Stimulated activated CD8-positive, alpha-beta memory T cell treated with anti-CD3 and anti-CD28 coated beads, Interleukin-2, amount 100 ng/mL, for 1 hour (primary cell): ENCODE results near the gene ALPG.
"Not testable (repeated sequence)": the region's sequence is repeated elsewhere in the genome, so short reads cannot be mapped to it uniquely, and the experiment has no call there.

Experiments used
- DNase-seq, 2 donors: peaks; one replicate each; pipeline ENCODE4 v3.0.0-alpha.2; 2020; ENCODE audit warnings: low read depth in 2 of 2

Gene ALPG

DNA sequence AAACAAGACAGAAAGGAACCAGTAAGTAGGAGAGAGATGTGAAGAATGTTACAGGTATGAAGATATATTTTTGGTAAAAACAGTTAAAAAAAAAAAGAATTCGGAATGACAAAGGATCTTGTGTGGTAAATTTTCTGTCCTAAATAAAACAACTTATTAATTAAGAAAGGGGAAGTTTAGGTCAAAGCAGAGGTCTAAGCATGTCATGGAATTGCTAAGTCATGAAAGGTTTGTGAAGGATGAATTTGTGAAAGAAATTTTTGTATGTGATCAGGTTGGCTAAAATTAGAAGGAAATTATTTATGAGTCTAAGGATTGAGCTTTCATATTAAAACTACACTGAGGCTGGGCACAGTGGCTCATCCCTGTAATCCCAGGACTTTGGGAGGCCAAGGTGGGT, 11.1 kb upstream of the ALPG start:
- no peak for DNase-seq

- no peak for DNase-seq
Measured at GRCh38 chr2:232396683-232397082, 10.0 kb upstream of the ALPG start.

DNA sequence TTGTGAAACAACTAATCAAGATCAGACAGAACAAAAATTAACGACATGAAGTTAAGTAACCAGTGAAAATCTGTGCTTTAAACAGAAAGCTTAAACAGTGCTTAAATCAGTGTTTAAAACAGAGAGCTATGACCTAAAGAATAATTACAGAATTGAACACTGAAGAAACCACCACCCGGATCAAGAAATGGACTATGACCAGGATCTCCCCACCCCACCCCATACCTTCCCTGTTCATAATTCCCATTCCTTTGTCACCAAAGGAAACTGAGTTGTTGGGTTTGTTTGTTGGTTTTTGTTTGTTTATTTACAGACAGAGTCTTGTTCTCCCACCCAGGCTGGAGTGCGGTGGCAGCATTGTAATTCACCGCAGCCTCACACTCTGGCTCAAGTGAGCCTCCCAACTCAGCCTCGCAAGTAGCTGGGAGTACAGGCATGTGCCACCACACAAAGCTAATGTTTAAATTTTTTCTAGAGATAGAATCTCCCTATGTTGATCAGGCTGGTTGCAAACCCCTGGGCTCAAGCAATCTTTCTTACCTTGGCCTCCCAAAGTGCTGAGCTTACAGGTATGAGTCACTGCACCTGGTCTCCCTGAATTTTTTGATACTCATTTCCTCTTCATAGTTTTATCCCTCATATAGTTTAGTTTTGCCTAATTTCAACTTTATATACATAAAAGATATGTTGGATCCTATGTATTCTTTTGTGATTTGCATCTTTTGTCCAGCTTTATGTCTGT, 8.2 kb upstream of the ALPG start:
- no peak for DNase-seq

GRCh38 chr2:232400256-232401015, 6.2 kb upstream of the ALPG start:
- no peak for DNase-seq

GRCh38 chr2:232402518-232402917, 4.1 kb upstream of the ALPG start:
- DNase-seq, result no peak

DNA sequence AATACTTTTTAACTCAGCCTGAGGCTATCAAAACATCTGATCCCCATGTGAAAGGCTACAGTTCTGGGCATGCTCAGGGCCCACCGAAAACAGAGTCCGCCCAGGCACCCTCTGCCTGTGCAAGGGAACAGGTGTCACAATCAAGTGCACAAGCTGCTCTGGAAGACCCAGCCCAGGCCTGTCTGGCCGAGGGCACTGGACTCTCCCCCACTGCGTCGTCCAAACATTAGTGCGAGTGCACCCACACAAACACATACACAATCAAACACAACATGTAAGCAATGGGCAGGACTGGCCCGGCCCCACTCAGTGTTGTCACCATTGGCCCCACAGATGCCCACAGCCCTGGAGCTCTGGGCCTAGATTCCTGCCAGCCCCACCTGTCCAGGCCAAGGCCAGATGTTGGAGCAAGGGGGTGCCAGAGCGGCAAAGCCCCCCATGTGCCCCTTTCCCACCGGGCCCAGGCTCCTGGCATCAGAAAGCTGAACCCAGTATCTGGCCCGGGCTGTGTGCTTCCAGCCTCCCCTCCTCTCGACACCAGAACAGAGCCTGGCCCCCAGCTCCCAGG, 617 bp upstream of the ALPG start:
- no peak for DNase-seq

- DNase-seq, result not testable (repeated sequence)
Measured at GRCh38 chr2:232407428-232408150, 945 bp downstream of the ALPG start.

GRCh38 chr2:232408269-232408668, 1.6 kb downstream of the ALPG start:
- DNase-seq, result not testable (repeated sequence)

DNA sequence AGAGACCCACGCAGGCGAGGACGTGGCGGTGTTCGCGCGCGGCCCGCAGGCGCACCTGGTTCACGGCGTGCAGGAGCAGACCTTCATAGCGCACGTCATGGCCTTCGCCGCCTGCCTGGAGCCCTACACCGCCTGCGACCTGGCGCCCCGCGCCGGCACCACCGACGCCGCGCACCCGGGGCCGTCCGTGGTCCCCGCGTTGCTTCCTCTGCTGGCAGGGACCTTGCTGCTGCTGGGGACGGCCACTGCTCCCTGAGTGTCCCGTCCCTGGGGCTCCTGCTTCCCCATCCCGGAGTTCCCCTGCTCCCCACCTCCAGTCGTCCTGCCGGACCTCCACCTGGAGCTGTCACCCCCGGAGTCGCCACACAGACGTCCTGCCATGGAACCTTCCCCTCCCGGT, 3.0 kb downstream of the ALPG start:
- not testable (repeated sequence) for DNase-seq

DNA sequence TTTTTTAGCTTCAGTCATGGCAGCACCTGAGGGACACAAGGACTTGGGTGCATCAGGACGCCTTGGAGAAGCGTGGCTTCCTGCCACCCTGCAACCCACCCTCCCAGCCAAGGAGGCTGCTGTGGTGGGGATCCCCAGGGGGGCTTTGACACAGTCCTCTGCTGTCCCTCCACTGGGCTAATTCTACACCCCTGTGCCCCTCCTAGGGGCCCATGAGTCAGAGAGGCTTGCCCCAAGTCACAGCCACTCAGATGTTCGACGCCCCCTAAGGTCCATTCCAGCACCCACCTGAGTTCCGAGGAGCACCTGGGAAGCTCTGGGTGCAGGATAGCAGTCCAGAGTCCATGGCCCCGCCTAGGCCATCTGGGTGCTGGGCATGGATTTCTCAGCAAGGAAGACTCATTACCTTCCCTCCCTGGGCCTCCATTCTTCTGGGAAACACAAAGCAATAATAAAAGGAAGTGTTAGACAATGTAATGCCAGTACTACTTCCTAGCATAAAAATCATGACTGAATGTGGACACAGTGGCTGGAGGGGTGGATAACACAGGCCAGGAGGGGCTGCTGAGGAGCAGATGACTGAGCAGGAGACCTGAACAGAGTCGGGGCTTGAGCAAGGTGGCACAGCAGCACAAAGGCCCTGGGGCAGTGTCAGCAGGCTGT, 3.7 kb downstream of the ALPG start:
- no peak for DNase-seq

DNA sequence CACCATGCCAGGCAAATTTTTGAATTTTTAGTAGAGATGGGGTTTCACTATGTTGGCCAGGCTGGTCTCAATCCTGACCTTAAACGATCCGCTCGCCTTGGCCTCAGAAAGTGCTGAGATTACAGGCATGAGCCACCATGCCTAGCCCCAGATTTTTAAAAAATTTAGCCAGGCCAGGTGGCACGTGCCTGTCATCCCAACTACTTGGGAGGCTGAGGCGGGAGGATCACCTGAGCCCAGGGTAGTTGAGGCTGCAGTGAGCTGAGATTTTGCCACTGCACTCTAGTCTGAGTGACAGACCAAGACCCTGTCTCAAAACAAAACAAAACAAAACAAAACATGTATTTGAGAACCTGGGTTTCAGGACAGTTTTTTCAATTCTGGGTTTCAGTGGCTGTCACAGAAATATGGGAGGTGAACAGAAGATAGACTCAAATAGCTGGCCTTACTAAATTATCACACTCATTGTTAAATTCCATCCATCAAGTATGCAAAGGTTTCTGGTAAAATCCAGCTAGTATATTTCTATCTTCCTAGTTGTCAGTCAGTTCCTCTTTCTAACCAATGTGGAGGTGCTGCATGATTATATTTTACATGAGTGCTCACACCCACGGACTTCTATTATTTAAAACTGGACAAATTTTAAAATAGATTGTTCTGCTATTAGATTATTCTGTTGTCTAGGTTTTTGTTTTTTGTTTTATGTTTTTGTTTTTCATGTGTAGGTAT, 5.4 kb downstream of the ALPG start:
- DNase-seq, result no peak

DNA sequence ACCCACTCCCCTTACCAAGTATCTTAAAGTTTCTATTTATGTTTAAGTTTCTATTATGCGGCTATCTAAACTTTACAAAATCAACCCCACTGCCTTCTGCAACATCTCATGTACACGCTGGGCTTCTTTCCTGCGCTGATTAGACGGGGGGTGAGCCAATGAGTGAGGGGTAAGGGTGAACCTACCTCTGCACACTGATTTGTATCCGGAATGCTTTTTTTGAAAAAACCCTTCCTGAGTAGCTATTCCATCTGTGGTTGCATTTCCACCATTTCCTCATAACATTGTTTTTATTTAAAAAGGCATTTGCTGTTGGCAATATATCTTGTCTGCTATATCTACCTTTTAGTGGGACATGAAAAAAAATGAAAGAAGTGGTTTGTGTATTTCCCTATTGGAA, 6.3 kb downstream of the ALPG start:
- no peak for DNase-seq

DNA sequence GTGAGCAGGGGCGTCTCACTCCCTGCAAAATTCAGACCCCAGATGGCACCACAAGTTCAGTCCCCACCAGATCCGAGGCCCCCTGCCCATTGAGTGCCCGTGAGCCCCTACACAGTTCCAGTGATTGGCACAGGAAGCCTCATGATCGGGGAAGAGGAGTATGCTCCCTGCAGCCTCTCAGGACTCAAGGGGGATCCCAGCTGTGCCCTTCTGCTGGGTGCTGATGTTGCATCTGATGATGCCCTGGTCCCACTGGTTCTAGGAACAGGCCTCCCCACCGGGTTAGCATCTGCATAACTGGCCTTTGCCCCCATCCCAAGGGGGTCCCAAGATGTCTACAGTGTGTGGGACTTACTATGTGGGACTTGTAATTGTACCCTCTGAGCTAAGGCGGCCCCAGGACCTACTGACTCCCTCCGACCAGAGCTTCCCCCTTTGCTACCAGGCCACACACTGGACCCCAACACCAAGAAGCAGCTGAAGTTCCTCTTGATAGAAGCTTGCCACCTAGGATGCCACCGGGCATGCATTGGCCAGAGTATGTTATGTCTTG, 8.6 kb downstream of the ALPG start:
- no peak for DNase-seq

DNA sequence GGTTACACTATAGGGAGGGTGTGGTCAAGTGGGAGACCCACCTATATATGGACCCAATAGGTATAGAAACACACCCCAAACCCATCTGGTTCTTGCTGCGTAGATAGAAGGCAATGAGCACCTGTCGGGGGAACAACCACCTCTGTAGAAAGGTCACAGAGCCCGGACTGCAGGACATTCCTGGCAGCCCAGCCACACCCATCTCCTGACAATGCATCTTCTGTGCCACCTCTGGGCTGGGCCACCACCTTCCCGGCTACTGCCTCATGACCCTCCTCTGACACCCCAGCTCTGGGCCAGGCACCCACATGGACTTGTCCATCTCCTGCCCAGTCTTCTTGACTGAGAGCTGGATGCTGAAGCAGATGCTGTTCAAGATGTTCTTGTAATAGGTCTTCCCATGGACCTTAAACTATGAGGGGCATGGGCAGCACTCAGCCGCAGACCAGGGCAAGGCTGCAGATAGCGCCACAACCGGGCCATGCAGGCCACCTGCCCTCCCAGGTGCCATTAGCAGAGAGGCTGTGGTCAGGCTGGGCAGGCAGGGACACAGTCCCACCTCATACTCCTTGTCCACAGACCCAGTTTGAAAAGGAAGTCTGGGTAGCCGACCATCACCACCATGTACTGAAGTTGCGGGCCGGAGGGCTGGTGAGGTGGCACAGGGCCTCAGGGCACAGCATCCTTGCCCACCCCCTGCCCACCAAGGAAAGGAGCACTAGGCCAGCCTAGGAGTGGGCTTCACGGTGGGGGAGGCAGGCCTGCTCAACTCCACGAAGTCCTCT, 9.3 kb downstream of the ALPG start:
- no peak for DNase-seq

DNA sequence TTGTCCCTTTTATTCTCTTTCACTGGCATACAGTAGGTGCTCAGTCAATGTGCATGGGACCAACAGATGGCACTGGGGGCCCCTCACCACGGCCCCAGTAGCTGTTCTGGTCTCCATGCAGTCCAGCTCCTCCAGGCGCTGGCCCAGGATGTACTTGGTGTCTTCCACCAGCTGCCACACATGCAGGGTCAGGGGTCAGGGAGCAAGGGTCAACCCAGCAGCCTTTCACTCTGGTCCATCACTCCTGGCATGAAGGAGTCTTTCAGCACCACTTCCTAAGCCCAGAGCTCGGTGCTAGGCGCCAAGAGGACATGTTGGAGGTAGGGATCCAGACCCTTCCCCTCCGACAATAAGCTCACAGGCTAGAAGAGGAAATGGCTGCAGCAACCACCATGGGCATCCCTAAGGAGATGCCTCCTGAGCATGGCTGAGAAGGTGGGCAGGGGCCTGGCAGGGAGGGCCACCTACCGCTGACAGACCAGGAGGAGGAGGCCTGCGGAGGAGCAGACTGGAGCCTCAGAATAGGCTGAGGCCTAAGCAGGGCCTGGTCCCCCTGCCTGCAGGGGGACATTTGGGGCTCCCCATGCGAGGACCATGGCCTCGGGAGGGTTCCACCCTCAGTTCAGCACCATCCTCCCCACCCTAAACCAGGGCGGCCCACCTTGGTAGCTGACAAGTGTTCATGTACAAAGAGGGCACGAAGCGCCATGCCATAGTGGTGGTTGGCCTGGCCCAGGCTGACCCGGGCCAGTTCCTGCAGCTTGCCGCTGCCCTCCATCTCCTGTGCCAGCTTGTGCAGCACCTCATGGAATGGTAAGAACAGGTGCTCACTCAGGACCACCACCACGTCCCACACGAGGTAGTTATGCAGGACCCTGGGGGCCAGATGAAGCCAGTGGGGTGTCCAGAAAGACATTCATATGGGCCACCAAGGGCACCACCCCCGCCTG, 10.2 kb downstream of the ALPG start:
- no peak for DNase-seq

DNA sequence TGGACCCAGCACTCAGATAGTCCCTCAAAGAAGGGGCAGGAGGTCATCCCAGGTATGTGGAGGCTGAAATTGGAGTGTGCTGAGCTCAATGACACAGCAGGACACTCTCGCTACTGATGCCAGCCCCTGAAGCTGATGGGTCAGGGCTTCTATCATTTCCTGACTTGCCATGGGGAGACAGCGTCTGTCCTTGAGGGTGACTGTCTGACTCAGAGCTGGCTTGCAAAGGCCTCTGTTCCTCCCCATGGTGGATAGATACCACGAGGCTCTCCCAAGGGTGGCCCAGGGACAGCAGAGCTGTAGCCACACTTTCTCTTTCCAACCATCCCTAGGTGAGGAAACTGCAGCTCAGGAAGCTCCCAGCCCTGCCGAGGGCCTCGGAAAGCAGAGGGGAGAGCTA, 10.8 kb downstream of the ALPG start:
- DNase-seq, result no peak

GRCh38 chr2:232418056-232418455, 11.4 kb downstream of the ALPG start:
- DNase-seq, result no peak

- DNase-seq, result no peak
Measured at GRCh38 chr2:232418466-232419244, 12.0 kb downstream of the ALPG start.
